WTC11 (cell line): ENCODE data around the gene FES. TPM values are rescaled to one million over a fixed set of nuclear protein-coding genes. Genes with fewer than 3 reads are reported as not detected.

Experiments
- ATAC-seq: fragments of 200-7000 bp; cut with Tn5 transposase; 2 replicates; pipeline ENCODE4 v1.10.0; 2021; ENCODE audit warnings: mild to moderate bottlenecking, moderate library complexity
- CTCF ChIA-PET: fragments of 300-600 bp; sonication (Branson Sonifier 250); formaldehyde crosslinking; loops from one replicate; lab custom pipeline; 2021; ENCODE audit warnings: antibody characterized with exemption; lab: Charles Lee
- POLR2A ChIA-PET: fragments of 350-600 bp; sonication (Branson Sonifier 250); formaldehyde crosslinking; loops from one replicate; lab custom pipeline; 2021; ENCODE audit warnings: antibody characterized with exemption; lab: Charles Lee
- DNase-seq: peaks from one replicate; pipeline ENCODE4 v3.0.0; 2021; ENCODE audit warnings: low spot score
- H3K27ac Mint-ChIP-seq: 2 replicates; pipeline ENCODE4 v1.8.0; 2021; ENCODE audit warnings: mixed read lengths
- H3K27me3 Mint-ChIP-seq: 2 replicates; pipeline ENCODE4 v1.8.0; 2021; ENCODE audit warnings: low read depth, mild to moderate bottlenecking, moderate library complexity, mixed read lengths
- H3K36me3 Mint-ChIP-seq: 2 replicates; pipeline ENCODE4 v1.8.0; 2021; ENCODE audit warnings: mixed read lengths
- H3K4me1 Mint-ChIP-seq: 2 replicates; pipeline ENCODE4 v1.8.0; 2022; ENCODE audit warnings: mixed read lengths
- H3K4me3 Mint-ChIP-seq: 2 replicates; pipeline ENCODE4 v1.8.0; 2021; ENCODE audit warnings: mild to moderate bottlenecking, moderate library complexity, mixed read lengths
- H3K9me3 Mint-ChIP-seq: 2 replicates; pipeline ENCODE4 v1.8.0; 2021; ENCODE audit warnings: mixed read lengths
- ATF6 ChIP-seq: sonication (generic); formaldehyde crosslinking; IDR thresholded peaks from 2 replicates; pipeline ENCODE4 v1.8.1; 2023; ENCODE audit warnings: mild to moderate bottlenecking, missing genetic modification reagents
- ELF4 ChIP-seq: sonication (generic); formaldehyde crosslinking; IDR thresholded peaks from 2 replicates; pipeline ENCODE4 v1.8.1; 2022; ENCODE audit warnings: low read depth, mild to moderate bottlenecking, moderate library complexity, missing genetic modification reagents
- GABPB1 ChIP-seq: sonication (generic); formaldehyde crosslinking; IDR thresholded peaks from 2 replicates; pipeline ENCODE4 v1.8.1; 2023; ENCODE audit warnings: mild to moderate bottlenecking, missing genetic modification reagents
- KAT7 ChIP-seq: sonication (generic); formaldehyde crosslinking; IDR thresholded peaks from 2 replicates; pipeline ENCODE4 v1.8.1; 2023; ENCODE audit warnings: missing genetic modification reagents, mild to moderate bottlenecking, borderline replicate concordance
- USF2 ChIP-seq: sonication (generic); formaldehyde crosslinking; IDR thresholded peaks from 2 replicates; pipeline ENCODE4 v1.8.1; 2023; ENCODE audit warnings: mild to moderate bottlenecking, missing genetic modification reagents, moderate library complexity
- ZNF263 ChIP-seq: sonication (generic); formaldehyde crosslinking; IDR thresholded peaks from 2 replicates; pipeline ENCODE4 v1.8.1; 2022; ENCODE audit warnings: low read depth, mild to moderate bottlenecking, moderate library complexity, missing genetic modification reagents
- ZNF396 ChIP-seq: fragments of 250-450 bp; sonication (Bioruptor Pico); IDR thresholded peaks from 2 replicates; pipeline ENCODE4 v1.8.0; 2021; ENCODE audit warnings: mild to moderate bottlenecking, moderate library complexity, borderline replicate concordance
- ZNF671 ChIP-seq: fragments of 250-450 bp; sonication (Bioruptor Pico); IDR thresholded peaks from 2 replicates; pipeline ENCODE4 v1.8.0; 2021; ENCODE audit warnings: mild to moderate bottlenecking
- total RNA-seq: library from RNA; stranded (reverse); gene quantifications from 3 replicates; pipeline ENCODE4 v1.2.3, GENCODE V29; 2021
- TF ChIP-seq, protein P1 (sequence below): fragments of 250-450 bp; sonication (Bioruptor Pico); IDR thresholded peaks from 2 replicates; pipeline ENCODE4 v1.9.0; 2021; ENCODE audit warnings: mild to moderate bottlenecking
- TF ChIP-seq, protein P2 (sequence below): fragments of 250-450 bp; sonication (Bioruptor Pico); IDR thresholded peaks from 2 replicates; pipeline ENCODE4 v1.9.0; 2021; ENCODE audit warnings: mild to moderate bottlenecking, borderline replicate concordance
- TF ChIP-seq, protein P3 (sequence below): sonication (generic); formaldehyde crosslinking; conservative IDR thresholded peaks from 2 replicates; pipeline ENCODE4 v1.8.1; 2023; ENCODE audit warnings: mild to moderate bottlenecking, low read depth, missing genetic modification reagents, moderate library complexity
- TF ChIP-seq, protein P4 (sequence below): fragments of 250-450 bp; sonication (Bioruptor Pico); IDR thresholded peaks from 2 replicates; pipeline ENCODE4 v1.8.0; 2021; ENCODE audit warnings: mild to moderate bottlenecking

Gene FES
- total RNA-seq, 1 experiment from 2014 or later = 10.0 TPM

DNA sequence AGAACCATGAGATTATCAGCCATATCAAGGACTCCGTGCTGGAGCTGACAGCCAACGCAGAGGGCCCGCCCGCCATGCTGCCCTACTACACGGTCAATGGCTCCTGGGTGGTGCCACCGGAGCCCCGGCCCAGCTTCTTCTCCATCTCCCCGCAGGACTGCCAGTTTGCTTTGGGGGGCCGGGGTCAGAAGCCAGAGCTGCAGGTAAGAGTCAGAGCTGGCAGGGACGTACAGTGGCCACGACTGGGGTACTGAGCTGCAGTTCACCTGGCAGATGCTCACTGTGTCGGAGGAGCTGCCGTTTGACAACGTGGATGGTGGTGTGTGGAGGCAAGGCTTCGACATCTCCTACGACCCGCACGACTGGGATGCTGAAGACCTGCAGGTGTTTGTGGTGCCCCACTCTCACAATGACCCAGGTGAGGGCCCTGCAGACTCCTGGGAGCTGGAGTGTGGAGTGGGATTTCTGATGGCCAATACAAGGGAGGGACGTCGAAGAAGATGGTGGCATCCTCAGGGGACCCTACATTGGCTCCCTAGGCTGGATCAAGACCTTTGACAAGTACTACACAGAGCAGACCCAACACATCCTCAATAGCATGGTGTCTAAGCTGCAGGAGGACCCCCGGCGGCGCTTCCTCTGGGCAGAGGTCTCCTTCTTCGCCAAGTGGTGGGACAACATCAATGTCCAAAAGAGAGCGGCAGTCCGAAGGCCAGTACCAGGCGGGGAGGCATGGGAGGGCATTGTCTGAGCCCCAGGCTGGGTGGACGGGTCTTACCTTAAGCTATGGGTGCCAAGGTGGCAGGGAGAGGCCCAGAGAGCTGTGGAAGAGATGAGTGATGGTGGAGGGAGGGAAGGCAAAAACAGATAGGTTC lies 21.2 kb downstream of the FES start:
- H3K27ac Mint-ChIP-seq = no peak overlapping the region

GRCh38 chr15:90906181-90906849 lies 22.0 kb downstream of the FES start:
- Mint-ChIP-seq H3K36me3 (peaks cover 7% of the 10 kb centered on the region), H3K4me1 (peaks cover 20% of the 10 kb centered on the region), H3K27ac (no peak overlapping the region), H3K4me3 (no peak overlapping the region), H3K27me3 (peaks cover 19% of the 10 kb centered on the region), H3K9me3 (no peaks in the 10 kb centered on the region)
- no peak for TF ChIP-seq ATF6
- ATAC-seq = no peak
- no peak for DNase-seq
- CTCF ChIA-PET = interaction anchor here (4.7 to 7.3 kb wide), 2 partner anchors 22 to 27 kb away, joined by 46 to 194 read pairs; partner anchors contain the start of genes FES, HDDC3 and UNC45A
- POLR2A ChIA-PET = no interaction called here

More for the DNA sequence above, 21.2 kb downstream of the FES start:
- Mint-ChIP-seq H3K4me3 (no peak overlapping the region), H3K4me1 (peaks cover 23% of the 10 kb centered on the region), H3K36me3 (peaks cover 7% of the 10 kb centered on the region), H3K9me3 (no peaks in the 10 kb centered on the region), H3K27me3 (peaks cover 22% of the 10 kb centered on the region)
- no peak for ATAC-seq
- no peak for DNase-seq
- POLR2A ChIA-PET = no interaction called here
- CTCF ChIA-PET = interaction anchor here (0.6 to 7.3 kb wide), 4 partner anchors 21 to 258 kb away, joined by 3 to 194 read pairs (median 48); partner anchors contain the start of genes FES, HDDC3 and UNC45A
- TF ChIP-seq ZNF396 (no peak), ELF4 (no peak), GABPB1 (CRISPR knock-in tag) (no peak)
- TF ChIP-seq, protein P1, sequence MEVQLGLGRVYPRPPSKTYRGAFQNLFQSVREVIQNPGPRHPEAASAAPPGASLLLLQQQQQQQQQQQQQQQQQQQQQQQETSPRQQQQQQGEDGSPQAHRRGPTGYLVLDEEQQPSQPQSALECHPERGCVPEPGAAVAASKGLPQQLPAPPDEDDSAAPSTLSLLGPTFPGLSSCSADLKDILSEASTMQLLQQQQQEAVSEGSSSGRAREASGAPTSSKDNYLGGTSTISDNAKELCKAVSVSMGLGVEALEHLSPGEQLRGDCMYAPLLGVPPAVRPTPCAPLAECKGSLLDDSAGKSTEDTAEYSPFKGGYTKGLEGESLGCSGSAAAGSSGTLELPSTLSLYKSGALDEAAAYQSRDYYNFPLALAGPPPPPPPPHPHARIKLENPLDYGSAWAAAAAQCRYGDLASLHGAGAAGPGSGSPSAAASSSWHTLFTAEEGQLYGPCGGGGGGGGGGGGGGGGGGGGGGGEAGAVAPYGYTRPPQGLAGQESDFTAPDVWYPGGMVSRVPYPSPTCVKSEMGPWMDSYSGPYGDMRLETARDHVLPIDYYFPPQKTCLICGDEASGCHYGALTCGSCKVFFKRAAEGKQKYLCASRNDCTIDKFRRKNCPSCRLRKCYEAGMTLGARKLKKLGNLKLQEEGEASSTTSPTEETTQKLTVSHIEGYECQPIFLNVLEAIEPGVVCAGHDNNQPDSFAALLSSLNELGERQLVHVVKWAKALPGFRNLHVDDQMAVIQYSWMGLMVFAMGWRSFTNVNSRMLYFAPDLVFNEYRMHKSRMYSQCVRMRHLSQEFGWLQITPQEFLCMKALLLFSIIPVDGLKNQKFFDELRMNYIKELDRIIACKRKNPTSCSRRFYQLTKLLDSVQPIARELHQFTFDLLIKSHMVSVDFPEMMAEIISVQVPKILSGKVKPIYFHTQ (CRISPR knock-in tag) = no peak
- TF ChIP-seq, protein P2, sequence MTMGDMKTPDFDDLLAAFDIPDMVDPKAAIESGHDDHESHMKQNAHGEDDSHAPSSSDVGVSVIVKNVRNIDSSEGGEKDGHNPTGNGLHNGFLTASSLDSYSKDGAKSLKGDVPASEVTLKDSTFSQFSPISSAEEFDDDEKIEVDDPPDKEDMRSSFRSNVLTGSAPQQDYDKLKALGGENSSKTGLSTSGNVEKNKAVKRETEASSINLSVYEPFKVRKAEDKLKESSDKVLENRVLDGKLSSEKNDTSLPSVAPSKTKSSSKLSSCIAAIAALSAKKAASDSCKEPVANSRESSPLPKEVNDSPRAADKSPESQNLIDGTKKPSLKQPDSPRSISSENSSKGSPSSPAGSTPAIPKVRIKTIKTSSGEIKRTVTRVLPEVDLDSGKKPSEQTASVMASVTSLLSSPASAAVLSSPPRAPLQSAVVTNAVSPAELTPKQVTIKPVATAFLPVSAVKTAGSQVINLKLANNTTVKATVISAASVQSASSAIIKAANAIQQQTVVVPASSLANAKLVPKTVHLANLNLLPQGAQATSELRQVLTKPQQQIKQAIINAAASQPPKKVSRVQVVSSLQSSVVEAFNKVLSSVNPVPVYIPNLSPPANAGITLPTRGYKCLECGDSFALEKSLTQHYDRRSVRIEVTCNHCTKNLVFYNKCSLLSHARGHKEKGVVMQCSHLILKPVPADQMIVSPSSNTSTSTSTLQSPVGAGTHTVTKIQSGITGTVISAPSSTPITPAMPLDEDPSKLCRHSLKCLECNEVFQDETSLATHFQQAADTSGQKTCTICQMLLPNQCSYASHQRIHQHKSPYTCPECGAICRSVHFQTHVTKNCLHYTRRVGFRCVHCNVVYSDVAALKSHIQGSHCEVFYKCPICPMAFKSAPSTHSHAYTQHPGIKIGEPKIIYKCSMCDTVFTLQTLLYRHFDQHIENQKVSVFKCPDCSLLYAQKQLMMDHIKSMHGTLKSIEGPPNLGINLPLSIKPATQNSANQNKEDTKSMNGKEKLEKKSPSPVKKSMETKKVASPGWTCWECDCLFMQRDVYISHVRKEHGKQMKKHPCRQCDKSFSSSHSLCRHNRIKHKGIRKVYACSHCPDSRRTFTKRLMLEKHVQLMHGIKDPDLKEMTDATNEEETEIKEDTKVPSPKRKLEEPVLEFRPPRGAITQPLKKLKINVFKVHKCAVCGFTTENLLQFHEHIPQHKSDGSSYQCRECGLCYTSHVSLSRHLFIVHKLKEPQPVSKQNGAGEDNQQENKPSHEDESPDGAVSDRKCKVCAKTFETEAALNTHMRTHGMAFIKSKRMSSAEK = no peak

DNA sequence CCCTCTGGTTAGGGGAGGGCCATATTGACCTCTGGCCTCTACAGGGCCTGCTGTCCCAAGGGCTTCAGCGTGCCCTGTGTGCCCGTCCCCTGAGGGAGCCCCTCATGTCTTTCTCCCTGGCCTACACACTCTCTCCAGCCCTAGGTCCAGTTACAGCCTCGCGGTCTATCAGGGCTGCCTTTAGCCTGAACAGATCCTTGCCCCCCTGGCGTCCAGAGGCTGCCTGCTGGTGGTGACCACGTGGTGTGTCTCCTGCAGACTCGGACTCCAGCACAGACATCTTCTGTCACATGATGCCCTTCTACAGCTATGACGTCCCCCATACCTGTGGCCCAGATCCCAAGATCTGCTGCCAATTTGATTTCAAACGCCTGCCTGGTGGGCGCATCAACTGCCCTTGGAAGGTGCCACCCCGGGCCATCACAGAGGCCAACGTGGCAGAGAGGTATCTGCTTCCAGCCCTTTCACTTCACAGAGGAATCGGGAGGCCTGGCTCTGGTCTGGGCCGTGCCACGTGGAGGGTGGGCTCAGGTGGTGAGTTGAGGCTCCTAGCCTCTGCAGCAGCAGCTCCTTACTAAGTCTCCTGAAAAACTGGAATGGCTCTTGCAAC lies 22.9 kb downstream of the FES start:
- ChIA-PET CTCF (no interaction called here), POLR2A (no interaction called here)
- Mint-ChIP-seq H3K36me3 (peaks cover 7% of the 10 kb centered on the region), H3K27ac (no peak overlapping the region), H3K4me3 (no peak overlapping the region), H3K9me3 (no peaks in the 10 kb centered on the region), H3K4me1 (peaks cover 12% of the 10 kb centered on the region), H3K27me3 (peaks cover 15% of the 10 kb centered on the region)
- ATAC-seq (no peak), DNase-seq (no peak)
- TF ChIP-seq KAT7 (no peak), USF2 (CRISPR knock-in tag) (no peak), ZNF263 (CRISPR knock-in tag) (no peak), ZNF671 (no peak)
- TF ChIP-seq, protein P3, sequence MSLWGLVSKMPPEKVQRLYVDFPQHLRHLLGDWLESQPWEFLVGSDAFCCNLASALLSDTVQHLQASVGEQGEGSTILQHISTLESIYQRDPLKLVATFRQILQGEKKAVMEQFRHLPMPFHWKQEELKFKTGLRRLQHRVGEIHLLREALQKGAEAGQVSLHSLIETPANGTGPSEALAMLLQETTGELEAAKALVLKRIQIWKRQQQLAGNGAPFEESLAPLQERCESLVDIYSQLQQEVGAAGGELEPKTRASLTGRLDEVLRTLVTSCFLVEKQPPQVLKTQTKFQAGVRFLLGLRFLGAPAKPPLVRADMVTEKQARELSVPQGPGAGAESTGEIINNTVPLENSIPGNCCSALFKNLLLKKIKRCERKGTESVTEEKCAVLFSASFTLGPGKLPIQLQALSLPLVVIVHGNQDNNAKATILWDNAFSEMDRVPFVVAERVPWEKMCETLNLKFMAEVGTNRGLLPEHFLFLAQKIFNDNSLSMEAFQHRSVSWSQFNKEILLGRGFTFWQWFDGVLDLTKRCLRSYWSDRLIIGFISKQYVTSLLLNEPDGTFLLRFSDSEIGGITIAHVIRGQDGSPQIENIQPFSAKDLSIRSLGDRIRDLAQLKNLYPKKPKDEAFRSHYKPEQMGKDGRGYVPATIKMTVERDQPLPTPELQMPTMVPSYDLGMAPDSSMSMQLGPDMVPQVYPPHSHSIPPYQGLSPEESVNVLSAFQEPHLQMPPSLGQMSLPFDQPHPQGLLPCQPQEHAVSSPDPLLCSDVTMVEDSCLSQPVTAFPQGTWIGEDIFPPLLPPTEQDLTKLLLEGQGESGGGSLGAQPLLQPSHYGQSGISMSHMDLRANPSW = no peak
- TF ChIP-seq, protein P4, sequence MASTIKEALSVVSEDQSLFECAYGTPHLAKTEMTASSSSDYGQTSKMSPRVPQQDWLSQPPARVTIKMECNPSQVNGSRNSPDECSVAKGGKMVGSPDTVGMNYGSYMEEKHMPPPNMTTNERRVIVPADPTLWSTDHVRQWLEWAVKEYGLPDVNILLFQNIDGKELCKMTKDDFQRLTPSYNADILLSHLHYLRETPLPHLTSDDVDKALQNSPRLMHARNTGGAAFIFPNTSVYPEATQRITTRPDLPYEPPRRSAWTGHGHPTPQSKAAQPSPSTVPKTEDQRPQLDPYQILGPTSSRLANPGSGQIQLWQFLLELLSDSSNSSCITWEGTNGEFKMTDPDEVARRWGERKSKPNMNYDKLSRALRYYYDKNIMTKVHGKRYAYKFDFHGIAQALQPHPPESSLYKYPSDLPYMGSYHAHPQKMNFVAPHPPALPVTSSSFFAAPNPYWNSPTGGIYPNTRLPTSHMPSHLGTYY (CRISPR knock-in tag) = no peak
